NCI-H2196 (cell line): ENCODE results near the gene IMMP2L.
"Not testable (repeated sequence)": the region's sequence is repeated elsewhere in the genome, so short reads cannot be mapped to it uniquely, and the experiment has no call there.

Experiments
- DNase-seq: peaks from one replicate; lab custom pipeline; 2025; ENCODE audit not compliant: unreplicated experiment; lab: John Stamatoyannopoulos, UW

IMMP2L gene

DNA sequence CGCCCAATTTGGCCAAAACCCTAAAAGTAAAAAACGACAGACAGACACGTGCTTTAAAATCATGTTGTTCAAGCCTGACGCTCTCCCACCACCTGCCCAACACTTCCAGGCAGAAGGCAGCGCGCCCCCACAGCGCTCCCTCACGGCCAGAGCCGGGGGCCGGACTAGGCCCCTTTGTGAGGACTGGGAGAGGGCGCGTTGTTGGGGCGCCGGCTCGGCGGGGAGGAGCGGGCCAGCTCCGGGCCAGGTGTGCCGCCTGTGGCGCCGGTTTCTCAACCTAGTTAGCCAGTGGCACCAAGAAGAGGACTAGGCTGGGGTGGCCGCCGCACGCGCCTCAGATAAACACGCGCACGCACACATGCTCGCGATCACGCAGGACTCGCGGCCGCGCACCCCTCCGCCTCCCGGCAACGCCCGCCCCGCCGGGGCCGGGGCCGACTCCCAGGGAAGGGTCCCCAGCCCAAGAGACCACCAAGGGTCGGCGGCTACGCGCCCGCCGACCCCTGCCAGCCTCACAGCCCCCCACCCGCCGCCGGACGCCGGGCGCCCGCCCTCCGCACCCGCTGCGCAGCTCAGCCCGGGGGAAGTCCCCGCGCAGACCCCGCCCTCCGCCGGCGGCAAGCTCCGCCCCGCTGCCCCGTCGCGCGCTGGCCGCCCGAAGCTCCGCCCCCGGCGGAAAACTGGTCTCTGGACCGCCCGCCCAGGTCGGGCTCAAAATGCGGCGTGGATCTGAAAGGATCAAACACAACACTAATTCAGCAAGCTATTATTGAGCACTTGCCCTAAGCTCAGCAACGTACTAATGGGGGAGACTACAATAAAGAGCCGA, at the start of gene IMMP2L:
IMMP2L (minus strand) TSS at position 589 of the 829 bp plus-strand sequence.
- DNase-seq: peak; percentile 92

DNA sequence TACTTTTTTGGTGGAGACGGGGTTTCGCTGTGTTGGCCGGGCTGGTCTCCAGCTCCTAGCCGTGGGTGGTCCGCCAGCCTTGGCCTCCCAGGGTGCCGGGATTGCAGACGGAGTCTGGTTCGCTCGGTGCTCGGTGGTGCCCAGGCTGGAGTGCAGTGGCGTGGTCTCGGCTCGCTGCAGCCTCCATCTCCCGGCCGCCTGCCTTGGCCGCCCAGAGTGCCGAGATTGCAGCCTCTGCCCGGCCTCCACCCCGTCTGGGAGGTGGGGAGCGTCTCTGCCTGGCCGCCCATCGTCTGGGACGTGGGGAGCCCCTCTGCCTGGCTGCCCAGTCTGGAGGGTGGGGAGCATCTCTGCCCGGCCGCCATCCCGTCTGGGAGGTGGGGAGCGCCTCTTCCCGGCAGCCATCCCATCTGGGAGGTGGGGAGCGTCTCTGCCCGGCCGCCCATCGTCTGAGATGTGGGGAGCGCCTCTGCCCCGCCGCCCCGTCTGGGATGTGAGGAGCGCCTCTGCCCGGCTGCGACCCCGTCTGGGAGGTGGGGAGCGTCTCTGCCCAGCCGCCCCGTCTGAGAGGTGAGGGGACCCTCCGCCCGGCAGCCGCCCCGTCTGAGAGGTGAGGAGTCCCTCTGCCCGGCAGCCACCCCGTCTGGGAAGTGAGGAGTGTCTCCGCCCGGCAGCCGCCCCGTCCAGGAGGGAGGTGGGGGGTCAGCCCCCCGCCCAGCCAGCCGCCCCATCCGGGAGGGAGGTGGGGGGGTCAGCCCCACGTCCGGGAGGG, 47.4 kb upstream of the IMMP2L start:
- DNase-seq: not testable (repeated sequence)

DNA sequence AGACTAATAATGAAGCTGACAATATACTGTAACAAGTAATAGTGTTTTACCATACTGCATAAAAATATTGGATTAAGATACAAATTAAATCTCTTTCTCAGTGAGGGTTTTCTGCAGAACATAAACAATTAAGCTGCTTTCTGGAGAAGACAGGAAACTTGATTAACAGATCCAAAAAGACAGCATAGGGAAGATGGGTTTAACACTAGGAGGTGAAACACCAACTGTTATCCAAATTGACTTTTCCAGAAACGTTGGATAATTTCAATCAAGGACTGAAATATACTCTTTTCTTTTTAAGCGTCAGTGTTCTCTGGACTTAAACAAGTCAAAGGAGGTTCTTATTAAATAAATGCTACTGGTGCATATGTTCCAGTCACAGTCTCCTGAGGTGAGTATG, 45.3 kb upstream of the IMMP2L start:
- DNase-seq: no peak

DNA sequence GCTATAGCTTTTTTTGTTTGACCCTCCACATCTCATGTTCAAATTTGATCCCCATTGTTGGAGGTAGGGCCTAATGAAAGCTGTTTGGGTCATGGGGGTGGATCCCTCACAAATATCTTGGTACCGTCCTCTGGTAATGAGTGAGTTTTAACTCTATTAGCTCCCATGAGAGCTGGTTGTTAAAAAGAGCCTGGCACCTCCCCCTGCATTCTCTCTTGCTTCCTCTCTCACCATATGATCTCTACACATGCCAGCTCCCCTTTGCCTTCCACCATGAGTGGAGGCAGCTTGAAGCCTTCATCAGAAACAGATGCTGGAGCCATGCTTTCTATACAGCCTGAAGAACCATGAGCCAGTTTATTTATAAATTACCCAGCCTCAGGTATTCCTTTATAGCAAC, 43.0 kb upstream of the IMMP2L start:
- no peak for DNase-seq

DNA sequence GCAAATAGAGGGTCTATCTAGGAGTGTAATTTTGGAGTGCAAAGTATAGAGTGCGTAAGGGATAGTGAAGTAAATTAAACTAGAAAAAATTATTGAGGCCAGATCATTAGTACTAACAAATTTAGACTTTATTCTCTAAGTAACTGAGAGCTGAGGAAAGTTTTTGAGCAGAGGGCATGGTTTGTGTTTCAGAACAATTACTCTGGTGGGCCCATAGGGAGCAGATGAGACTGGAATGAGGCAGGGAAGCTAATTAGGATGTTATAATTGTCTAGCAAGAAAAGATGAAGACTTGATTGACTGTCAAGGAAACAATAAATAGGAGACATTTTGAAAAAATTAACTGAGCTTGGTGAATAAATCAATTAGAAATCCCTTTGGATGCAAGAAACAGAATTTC, 37.8 kb upstream of the IMMP2L start:
- no peak for DNase-seq

DNA sequence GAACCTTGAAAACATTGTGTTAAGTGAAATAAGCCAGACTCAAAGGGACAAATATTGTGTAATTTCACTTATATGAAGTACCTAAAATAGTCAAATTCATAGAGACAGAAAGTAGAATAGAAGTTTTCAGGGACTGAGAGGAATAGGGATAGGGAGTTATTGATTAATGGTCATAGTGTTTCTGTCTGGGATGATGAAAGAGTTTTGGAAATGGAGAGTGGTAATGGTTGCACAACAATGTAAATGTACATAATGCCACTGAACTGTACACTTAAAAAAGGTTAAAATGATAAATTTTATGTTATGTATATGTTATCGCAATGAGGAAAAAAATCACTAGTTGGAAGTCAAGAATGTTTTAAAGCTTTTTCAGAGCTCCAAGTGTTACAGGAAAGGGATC, 33.5 kb upstream of the IMMP2L start:
- no peak for DNase-seq

DNA sequence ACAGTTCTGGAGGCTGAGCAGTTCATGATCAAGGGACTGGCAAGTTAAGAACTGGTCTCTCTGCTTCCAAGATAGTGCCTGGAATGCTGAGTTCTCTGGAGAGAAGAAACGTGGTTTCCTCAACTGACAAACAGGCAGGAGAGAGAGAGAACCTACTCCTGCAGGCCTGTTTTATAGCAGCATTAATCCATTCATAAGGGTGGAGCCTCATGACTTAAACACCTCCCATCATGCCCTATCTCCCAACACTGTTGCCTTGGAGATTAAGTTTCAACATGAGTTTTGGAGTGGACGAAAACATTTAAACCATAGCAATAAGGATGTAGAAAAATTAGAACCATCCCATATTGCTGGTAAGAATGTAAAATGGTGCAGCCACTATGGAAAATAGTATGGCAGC, 32.3 kb upstream of the IMMP2L start:
- no peak for DNase-seq

DNA sequence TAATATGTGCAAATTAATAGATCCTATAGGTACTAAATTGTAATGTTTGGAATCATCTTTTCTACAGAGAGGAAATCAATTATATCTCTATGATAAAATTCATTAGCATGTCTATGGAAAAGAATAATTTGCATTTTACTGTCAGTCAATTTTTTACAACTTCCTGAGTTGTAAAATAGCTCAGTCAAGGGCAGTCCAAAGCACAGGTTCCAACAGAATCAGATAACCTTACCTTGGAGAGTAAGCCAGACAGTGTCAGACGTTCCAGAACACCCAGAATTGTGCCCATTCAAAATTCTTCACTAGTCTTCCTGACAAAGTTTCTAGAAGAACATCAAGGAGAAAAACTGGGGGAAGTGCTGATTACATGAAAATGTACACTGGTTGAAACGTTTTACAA, 31.1 kb upstream of the IMMP2L start:
- no peak for DNase-seq

DNA sequence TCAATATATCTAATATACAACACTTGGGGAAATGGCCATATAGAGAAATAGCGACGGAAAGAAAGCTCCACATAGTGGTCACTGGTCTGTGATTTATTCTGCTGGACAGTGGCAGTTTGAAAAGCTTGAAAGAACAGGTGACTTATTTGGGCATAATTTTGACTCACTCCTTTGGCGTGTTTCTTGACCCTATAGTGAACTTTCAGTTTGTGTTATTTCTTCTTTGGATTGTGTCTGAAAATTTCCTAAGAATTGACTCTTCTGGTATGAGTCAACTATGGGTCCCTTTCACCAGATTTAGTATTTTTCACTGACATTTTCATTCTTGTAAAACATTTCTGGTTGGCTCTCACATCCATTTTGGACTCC, 25.8 kb upstream of the IMMP2L start:
- no peak for DNase-seq

DNA sequence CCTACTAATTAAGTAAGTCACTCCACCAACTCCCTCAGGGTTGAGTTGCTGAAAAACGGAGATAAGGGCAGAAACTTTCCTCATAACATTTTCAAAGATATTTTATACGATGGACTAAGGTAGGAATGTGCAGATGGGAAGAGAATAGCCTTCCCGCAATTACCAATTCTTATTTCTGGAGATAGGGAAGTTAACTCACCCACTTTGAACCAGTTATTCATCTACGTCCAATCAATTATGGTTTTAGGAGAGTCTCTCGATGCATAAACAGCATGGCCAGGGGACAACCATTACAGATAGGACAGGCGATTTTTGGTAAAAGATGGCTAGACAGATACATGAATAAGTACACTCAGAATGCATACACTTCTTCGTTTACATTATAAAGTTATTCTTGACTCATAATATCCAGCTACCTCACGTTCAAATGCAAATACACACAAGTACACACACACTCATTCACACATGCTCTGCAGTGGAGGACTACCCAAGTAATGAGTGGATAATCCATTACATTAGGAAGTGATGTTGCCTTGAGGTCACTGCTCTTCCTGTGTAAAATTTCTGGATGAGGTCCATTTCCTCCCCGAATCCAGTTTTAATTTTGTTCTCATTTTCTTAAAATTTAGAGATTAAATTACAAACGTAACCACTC, 25.2 kb upstream of the IMMP2L start:
- no peak for DNase-seq

DNA sequence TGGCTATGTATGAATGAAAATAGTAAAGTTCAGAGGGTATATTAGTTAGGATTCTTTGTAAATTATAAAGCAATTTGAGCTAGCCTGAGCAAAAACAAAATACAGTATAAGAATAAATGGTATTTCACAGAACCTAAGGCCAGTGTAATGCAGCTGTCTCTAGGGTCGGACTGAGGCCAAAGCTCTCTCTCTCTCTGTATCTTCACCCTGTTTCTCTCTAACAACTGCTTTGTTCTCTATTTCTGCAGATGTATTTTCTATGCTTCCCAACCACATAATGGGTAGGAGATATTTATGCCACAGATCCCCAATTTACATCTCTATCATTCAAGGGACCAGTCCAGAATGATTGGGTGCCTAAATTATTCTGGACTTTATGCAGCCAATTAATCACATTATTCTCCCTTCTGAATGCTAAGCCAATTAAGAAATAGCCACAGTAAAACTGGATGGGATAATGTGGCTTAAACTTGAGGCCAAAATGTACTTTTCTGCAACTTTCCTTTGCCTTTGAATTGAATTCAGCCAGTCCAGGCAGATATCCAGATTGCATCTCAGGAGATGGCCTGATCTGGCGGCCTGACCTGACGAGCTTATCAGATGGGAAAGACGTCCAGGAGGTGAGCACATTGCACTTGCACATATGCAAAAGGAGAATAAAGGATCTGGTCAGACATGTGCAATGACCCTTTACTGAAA, 24.6 kb upstream of the IMMP2L start:
- no peak for DNase-seq

DNA sequence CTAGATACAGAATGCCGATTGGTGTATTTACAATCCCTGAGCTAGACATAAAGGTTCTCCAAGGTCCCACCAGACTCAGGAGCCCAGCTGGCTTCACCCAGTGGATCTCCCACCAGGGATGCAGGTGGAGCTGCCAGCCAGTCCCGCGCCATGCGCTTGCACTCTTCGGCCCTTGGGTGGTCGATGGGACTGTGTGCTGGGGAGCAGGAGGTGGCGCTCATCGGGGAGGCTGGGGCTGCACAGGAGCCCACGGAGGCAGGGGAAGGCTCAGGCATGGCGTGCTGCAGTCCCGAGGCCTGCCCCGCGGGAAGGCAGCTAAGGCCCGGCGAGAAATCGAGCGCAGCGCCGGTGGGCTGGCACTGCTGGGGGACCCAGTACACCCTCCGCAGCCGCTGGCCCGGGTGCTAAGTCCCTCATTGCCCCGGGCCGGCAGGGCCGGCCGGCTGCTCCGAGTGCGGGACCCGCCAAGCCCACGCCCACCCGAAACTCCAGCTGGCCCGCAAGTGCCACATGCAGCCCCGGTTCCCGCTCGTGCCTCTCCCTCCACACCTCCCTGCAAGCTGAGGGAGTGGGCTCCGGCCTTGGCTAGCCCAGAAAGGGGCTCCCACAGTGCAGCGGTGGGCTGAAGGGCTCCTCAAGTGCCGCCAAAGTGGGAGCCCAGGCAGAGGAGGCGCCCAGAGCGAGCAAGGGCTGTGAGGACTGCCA, 19.6 kb upstream of the IMMP2L start:
- not testable (repeated sequence) for DNase-seq

DNA sequence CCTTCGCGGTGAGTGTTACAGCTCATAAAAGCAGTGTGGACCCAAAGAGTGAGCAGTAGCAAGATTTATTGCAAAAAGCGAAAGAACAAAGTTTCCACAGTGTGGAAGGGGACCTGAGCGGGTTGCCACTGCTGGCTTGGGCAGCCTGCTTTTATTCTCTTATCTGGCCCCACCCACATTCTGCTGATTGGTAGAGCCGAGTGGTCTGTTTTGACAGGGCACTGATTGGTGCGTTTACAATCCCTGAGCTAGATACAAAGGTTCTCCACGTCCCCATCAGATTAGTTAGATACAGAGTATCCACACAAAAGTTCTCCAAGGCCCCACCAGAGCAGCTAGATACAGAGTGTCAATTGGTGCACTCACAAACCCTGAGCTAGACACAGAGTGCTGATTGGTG, 18.9 kb upstream of the IMMP2L start:
- DNase-seq: not testable (repeated sequence)

DNA sequence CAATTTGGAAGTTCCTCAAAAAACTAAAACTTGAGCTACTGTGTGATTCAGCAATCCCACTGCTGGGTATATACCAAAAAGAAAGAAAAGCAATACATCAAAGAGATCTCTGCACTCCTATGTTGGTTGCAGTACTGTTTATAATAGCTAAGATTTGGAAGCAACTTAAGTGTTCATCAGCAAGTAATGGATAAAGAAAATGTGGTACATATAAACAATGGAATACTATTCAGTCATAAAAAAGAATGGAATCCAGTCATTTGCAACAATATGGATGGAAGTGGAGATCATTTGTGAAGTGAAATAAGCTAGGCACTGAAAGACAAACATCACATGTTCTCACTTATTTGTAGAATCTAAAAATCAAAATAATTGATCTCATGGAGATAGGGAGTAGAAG, 16.5 kb upstream of the IMMP2L start:
- DNase-seq: no peak

DNA sequence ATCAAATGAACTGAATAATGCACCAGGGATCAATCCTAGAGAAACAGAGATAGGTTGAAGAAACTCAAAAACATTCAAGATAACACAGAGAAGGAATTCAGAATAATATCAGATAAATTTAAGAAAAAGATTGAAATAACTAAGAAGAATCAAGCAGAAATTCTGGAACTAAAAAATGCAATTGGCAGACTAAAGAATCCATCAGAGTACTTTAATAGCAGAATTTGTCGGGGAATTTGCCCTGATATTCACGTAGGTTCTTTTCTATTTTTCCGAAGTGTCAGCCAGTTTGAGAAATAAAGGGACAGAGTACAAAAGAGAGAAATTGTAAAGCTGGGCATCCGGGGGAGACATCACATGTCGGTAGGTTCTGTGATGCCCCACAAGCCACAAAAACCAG, 9.4 kb upstream of the IMMP2L start:
- no peak for DNase-seq

DNA sequence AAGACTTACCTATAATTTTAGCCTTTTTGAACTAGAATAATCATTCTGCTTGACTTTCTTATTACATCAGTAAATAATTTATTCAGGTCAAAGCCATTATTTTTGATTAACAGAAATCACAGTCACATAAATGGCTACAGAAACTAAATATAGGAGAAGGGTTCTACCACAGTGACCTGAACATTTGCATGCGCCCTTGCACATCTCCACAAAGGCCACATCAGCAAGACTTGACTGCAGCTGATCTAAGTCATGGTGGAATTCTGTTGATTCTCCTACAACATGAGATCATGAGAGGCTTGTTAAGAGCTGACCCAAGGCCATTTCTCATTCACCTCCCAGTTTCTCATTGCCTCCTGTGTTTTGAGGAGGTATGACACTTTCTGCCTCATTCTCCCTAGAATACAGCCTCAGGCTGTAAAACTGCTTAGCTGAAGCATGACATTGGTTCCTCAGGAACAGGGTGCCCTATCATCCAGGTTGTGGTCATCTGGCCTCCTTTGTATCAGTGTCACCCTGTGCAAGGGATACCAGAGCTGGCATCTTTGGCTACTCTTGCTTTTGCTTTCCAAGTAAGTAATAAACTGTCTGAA, 6.7 kb upstream of the IMMP2L start:
- DNase-seq: no peak

DNA sequence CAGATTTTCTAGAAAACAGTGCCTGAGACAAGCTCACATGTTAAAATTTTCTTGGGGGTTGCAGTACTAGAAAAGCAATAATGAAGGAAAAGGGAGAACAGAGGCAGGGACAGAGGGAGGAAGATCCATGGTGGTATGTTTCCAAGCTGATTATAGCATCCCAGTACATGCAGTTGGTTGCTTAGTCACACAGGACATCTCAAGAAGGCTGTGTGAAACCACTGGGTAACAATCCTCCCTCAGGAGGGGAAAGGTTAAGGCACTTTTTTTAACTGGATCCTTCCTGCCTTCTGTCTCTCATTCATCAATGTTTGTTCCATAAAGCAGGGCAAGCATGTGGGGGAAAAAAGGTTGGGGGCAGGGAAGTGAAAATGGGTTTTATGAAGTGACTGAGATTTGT, 6.1 kb upstream of the IMMP2L start:
- no peak for DNase-seq

DNA sequence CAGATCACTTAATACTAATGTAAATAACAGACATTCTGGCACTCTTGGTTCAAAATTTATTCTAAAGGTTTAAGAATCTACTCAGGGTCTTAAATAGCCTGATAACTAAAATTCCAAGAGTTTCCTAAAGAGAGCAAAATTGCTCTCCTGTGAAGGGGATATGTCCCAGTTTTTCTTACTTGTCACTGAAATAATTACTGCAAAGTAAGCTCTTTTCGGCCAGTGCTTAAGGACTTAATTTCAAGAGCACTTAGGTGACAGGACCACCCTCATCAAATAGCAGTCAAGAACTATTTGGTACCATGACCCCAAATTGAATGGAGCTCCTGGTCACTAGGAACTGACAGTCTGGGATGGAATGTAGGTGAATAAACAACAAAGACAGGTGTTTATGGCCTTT, 1.8 kb upstream of the IMMP2L start:
- no peak for DNase-seq

DNA sequence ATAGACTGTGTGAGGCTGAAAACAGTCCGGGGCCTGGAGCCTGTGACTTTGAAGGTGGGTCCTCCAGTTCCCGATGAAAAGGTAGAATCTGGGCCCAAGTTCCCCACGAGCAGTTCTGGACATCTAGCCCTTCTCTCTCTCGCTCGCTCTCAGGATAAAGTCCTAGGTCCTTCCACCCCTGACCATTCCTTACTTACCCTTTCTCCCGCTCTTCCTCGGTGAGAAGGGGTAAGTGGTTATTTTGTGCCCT, 713 bp downstream of the IMMP2L start:
- no peak for DNase-seq

DNA sequence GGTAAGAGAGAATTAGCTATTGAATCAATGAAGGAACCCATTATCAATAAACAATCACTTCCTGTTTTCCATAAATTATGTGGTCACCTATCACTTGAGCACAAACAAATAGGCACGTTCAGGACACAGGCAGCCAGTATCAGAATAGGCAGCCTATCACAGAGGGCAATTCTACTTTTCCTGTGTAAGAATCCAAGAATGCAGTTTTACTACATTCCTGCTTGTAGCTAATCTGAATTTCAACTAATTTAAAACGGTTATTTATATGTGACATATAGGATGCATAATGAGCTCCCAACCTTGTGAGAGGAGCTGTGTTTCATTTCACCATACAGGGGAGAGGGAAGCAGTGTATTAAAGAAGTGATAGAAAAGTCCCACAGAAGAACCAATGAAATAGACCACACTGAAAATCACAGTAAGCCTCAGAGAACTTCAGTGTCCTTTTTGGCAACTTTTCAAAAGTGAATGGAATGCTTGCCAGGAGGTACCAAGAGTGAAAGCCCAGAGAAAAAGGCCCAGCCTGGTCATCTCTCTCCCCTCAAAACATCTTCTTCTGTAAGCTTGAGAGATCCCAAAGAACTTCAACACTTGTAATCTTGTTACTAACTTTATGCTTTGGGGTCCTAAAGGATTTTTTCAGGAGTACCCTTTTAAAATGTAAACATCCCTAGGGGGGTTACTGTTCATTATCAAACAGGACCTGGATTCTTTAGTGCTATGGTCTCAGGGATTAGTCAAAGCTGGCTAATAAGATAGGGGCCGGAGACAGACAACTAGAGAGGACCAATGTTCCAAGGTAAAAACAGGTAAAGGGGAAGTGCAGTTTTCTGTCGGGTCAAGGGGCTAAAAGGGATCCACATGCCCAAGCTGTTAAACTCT, 1.3 kb downstream of the IMMP2L start:
- DNase-seq: peak; percentile 8
